T-cell (primary cell): Measurements from ENCODE around the gene EHD4. TPM values are rescaled to one million over a fixed set of nuclear protein-coding genes. Genes with fewer than 3 reads are reported as not detected.
A peak's percentile ranks its signal among the peaks of the same experiment; 100 is the strongest.

Experiments
- ATAC-seq, 4 experiments: fragments of 200-7000 bp in 3 of 4; fragments of 150-1000 bp in 1 of 4; cut with Tn5 transposase; replicated peaks in 1 of 4; 1 replicate in 3 of 4; 2 replicates in 1 of 4; pipeline ENCODE4 v1.10.0; 2021; ENCODE audit warnings: moderate library complexity in 3 of 4, mild to moderate bottlenecking in 2 of 4, moderate number of reproducible peaks in 1 of 4
- CTCF ChIA-PET, 2 donors: fragments of 300-600 bp; sonication (Branson Sonifier 250); formaldehyde crosslinking; loops; one replicate each; lab custom pipeline; 2022; ENCODE audit warnings: antibody characterized with exemption in 2 of 2; lab: Charles Lee
- POLR2A ChIA-PET, 2 donors: fragments of 300-600 bp; sonication (Branson Sonifier 250); formaldehyde crosslinking; loops; one replicate each; lab custom pipeline; 2022; ENCODE audit warnings: antibody characterized with exemption in 2 of 2; lab: Charles Lee
- DNase-seq, 35 experiments: peaks; one replicate each; pipeline versions ENCODE4 v3.0.0 to v3.0.0-alpha.2; 2013 to 2023
- H3K27ac ChIP-seq: one replicate; pipeline ENCODE4 v1.5.1; 2013; ENCODE audit warnings: low read length
- H3K27me3 ChIP-seq, 2 experiments: replicated peaks in 1 of 2; 1 replicate in 1 of 2; 2 replicates in 1 of 2; pipeline versions ENCODE4 v1.6.1 to v1.7.0; 2013; ENCODE audit warnings: low read length in 1 of 2, mixed read lengths in 1 of 2; ENCODE audit not compliant: control insufficient read depth in 2 of 2, insufficient read depth in 2 of 2; ENCODE audit errors: extremely low read depth in 1 of 2
- H3K36me3 ChIP-seq, 2 donors: 1 replicate in 1 of 2; 2 replicates in 1 of 2; pipeline versions ENCODE4 v1.6.1 to v1.7.0; 2013; ENCODE audit warnings: low read length in 1 of 2; ENCODE audit not compliant: control insufficient read depth in 2 of 2, insufficient read depth in 1 of 2; ENCODE audit errors: extremely low read depth in 1 of 2
- H3K4me1 ChIP-seq, 2 experiments: 1 replicate in 1 of 2; 2 replicates in 1 of 2; pipeline versions ENCODE4 v1.6.1 to v1.7.0; 2013; ENCODE audit warnings: low read length in 2 of 2, mixed read lengths in 1 of 2; ENCODE audit not compliant: insufficient read depth in 2 of 2, control insufficient read depth in 1 of 2; ENCODE audit errors: extremely low read depth in 1 of 2
- H3K4me3 ChIP-seq, 2 donors: 1 replicate in 1 of 2; 2 replicates in 1 of 2; pipeline versions ENCODE4 v1.5.1 to v1.7.0; 2013; ENCODE audit warnings: mild to moderate bottlenecking in 2 of 2, low read length in 1 of 2, moderate library complexity in 1 of 2; ENCODE audit not compliant: control insufficient read depth in 1 of 2; ENCODE audit errors: extremely low read depth in 1 of 2
- H3K9me3 ChIP-seq: 2 replicates; pipeline ENCODE4 v1.7.0; 2013
- H3K27ac Mint-ChIP-seq, 2 donors: one replicate each; pipeline ENCODE4 v1.8.0; 2020 to 2021; ENCODE audit warnings: mild to moderate bottlenecking in 2 of 2, mixed read lengths in 2 of 2
- H3K27me3 Mint-ChIP-seq, 2 donors: one replicate each; pipeline ENCODE4 v1.8.0; 2021 to 2022; ENCODE audit warnings: mixed read lengths in 2 of 2
- H3K36me3 Mint-ChIP-seq: one replicate; pipeline ENCODE4 v1.8.0; 2021; ENCODE audit warnings: mixed read lengths
- H3K4me1 Mint-ChIP-seq, 3 donors: one replicate each; pipeline ENCODE4 v1.8.0; 2020 to 2022; ENCODE audit warnings: mixed read lengths in 3 of 3, mild to moderate bottlenecking in 1 of 3
- H3K4me3 Mint-ChIP-seq, 3 donors: one replicate each; pipeline ENCODE4 v1.8.0; 2020 to 2022; ENCODE audit warnings: mild to moderate bottlenecking in 3 of 3, mixed read lengths in 3 of 3, moderate library complexity in 3 of 3
- H3K9me3 Mint-ChIP-seq, 3 donors: one replicate each; pipeline ENCODE4 v1.8.0; 2020 to 2022; ENCODE audit warnings: mixed read lengths in 3 of 3
- WGBS: methylation state at CpG from one replicate; pipeline ENCODE4 v1.1.5; 2013; ENCODE audit warnings: missing lambda C conversion rate; ENCODE audit not compliant: insufficient coverage; 5-methylcytosine and 5-hydroxymethylcytosine counted together
- total RNA-seq, 35 experiments: library from RNA in 6 of 35; stranded (reverse) in 6 of 35; fragments of 120-200 nt in 1 of 35; gene quantifications; one replicate each; pipeline versions ENCODE4 v1.2.1 to v1.2.4 and lab custom pipeline; 2013 to 2026

Gene EHD4
- total RNA-seq, 5 donors from 2014 or later (not counting 1 experiment from before 2014, with no cell fraction given), result 11.7 to 46.8 (median 16.8) TPM

- Histone ChIP-seq H3K4me3 (no peak overlapping the region), H3K4me1 (peaks cover 2 to 15% of the 10 kb centered on the region in 2 experiments), H3K36me3 (no peaks in the 10 kb centered on the region), H3K27me3 (peaks cover 0 to 23% of the 10 kb centered on the region in 2 experiments), H3K9me3 (no peaks in the 10 kb centered on the region), H3K27ac (no peak overlapping the region)
- Mint-ChIP-seq H3K27me3 (peaks cover 0 to 5% of the 10 kb centered on the region in 2 donors), H3K9me3 (no peaks in the 10 kb centered on the region), H3K27ac (no peak overlapping the region), H3K4me1 (peaks cover 6 to 12% (median 11%) of the 10 kb centered on the region in 3 donors), H3K4me3 (no peak overlapping the region), H3K36me3 (no peaks in the 10 kb centered on the region)
- 86% methylated on average over 16 of the region's 19 CpGs for WGBS
- ChIA-PET CTCF (no interaction called here), POLR2A (no interaction called here)
- DNase-seq (no peak), ATAC-seq (no peak)
Observed at GRCh38 chr15:41862515-41863116, 109.7 kb downstream of the EHD4 start.

GRCh38 chr15:41861736-41862356 lies 110.5 kb downstream of the EHD4 start:
- H3K4me3 ChIP-seq, result no peak overlapping the region
- no peak for ATAC-seq
- no peak overlapping the region for H3K4me3 Mint-ChIP-seq
- no peaks in the 10 kb centered on the region for H3K36me3 Mint-ChIP-seq
- POLR2A ChIA-PET, result no interaction called here
- 88% methylated on average over 16 of the region's 18 CpGs for WGBS
- H3K9me3 ChIP-seq, result no peaks in the 10 kb centered on the region
- CTCF ChIA-PET, result interaction anchor here in 1 of 2 donors (0.7 kb wide), 1 partner anchor 33 kb away, joined by 3 read pairs; no protein-coding TSS in a partner anchor
- H3K27me3 Mint-ChIP-seq, result peaks cover 0 to 5% of the 10 kb centered on the region in 2 donors
- peaks cover 2 to 15% of the 10 kb centered on the region in 2 experiments for H3K4me1 ChIP-seq
- H3K27me3 ChIP-seq, result peaks cover 0 to 29% of the 10 kb centered on the region in 2 experiments
- DNase-seq, result no peak
- H3K4me1 Mint-ChIP-seq, result peaks cover 6 to 12% (median 11%) of the 10 kb centered on the region in 3 donors
- no peaks in the 10 kb centered on the region for H3K36me3 ChIP-seq
- H3K27ac ChIP-seq, result no peak overlapping the region
- no peak overlapping the region for H3K27ac Mint-ChIP-seq
- no peaks in the 10 kb centered on the region for H3K9me3 Mint-ChIP-seq

- no peaks in the 10 kb centered on the region for H3K36me3 Mint-ChIP-seq
- no peak for DNase-seq
- H3K4me3 Mint-ChIP-seq, result no peak overlapping the region
- Histone ChIP-seq H3K36me3 (no peaks in the 10 kb centered on the region), H3K9me3 (no peaks in the 10 kb centered on the region), H3K4me1 (peaks cover 2 to 15% of the 10 kb centered on the region in 2 experiments), H3K27ac (no peak overlapping the region), H3K27me3 (peaks cover 0 to 36% of the 10 kb centered on the region in 2 experiments), H3K4me3 (no peak overlapping the region)
- no peaks in the 10 kb centered on the region for H3K9me3 Mint-ChIP-seq
- ChIA-PET CTCF (no interaction called here), POLR2A (no interaction called here)
- peaks cover 0 to 5% of the 10 kb centered on the region in 2 donors for H3K27me3 Mint-ChIP-seq
- 56% methylated on average over 4 of the region's 15 CpGs for WGBS
- ATAC-seq, result peak in 1 of 4 experiments; percentile 41
- H3K4me1 Mint-ChIP-seq, result peaks cover 6 to 12% (median 11%) of the 10 kb centered on the region in 3 donors
- H3K27ac Mint-ChIP-seq, result no peak overlapping the region
Observed at GRCh38 chr15:41860049-41860828, 112.1 kb downstream of the EHD4 start.

- whole genome bisulfite sequencing, result 92% methylated on average over 14 of the region's 15 CpGs
- POLR2A ChIA-PET, result interaction anchor here in 1 of 2 donors (0.5 kb wide), 1 partner anchor 21 kb away, joined by 7 read pairs; no protein-coding TSS in a partner anchor
- peaks cover 0 to 5% of the 10 kb centered on the region in 2 donors for H3K27me3 Mint-ChIP-seq
Observed at GRCh38 chr15:41858756-41859155, 113.6 kb downstream of the EHD4 start.

GRCh38 chr15:41857316-41857715 lies 115.0 kb downstream of the EHD4 start:
- 91% methylated on average over 4 of the region's 9 CpGs for WGBS
- no peak for ATAC-seq
- CTCF ChIA-PET, result no interaction called here

More at GRCh38 chr15:41858756-41859155, 113.6 kb downstream of the EHD4 start:
- Histone ChIP-seq H3K36me3 (no peaks in the 10 kb centered on the region), H3K9me3 (no peaks in the 10 kb centered on the region), H3K27ac (no peak overlapping the region), H3K27me3 (peaks cover 0 to 36% of the 10 kb centered on the region in 2 experiments), H3K4me1 (peaks cover 2 to 15% of the 10 kb centered on the region in 2 experiments), H3K4me3 (no peak overlapping the region)
- ATAC-seq, result no peak
- no peak overlapping the region for H3K4me3 Mint-ChIP-seq
- no peak overlapping the region for H3K27ac Mint-ChIP-seq
- no peaks in the 10 kb centered on the region for H3K9me3 Mint-ChIP-seq
- no peaks in the 10 kb centered on the region for H3K36me3 Mint-ChIP-seq
- peaks cover 6 to 12% (median 11%) of the 10 kb centered on the region in 3 donors for H3K4me1 Mint-ChIP-seq
- DNase-seq, result no peak
- CTCF ChIA-PET, result no interaction called here

GRCh38 chr15:41856716-41857115 lies 115.6 kb downstream of the EHD4 start:
- ATAC-seq (no peak), DNase-seq (no peak)
- H3K27me3 Mint-ChIP-seq, result peaks cover 0 to 3% of the 10 kb centered on the region in 2 donors
- Histone ChIP-seq H3K9me3 (no peaks in the 10 kb centered on the region), H3K36me3 (no peaks in the 10 kb centered on the region), H3K27me3 (peaks cover 0 to 45% of the 10 kb centered on the region in 2 experiments), H3K27ac (no peak overlapping the region), H3K4me1 (peaks cover 2 to 7% of the 10 kb centered on the region in 2 experiments), H3K4me3 (no peak overlapping the region)
- ChIA-PET POLR2A (no interaction called here), CTCF (no interaction called here)
- H3K4me3 Mint-ChIP-seq, result no peak overlapping the region
- no peaks in the 10 kb centered on the region for H3K9me3 Mint-ChIP-seq
- no peak overlapping the region for H3K27ac Mint-ChIP-seq
- WGBS, result 90% methylated on average over 12 of the region's 12 CpGs
- H3K36me3 Mint-ChIP-seq, result no peaks in the 10 kb centered on the region
- H3K4me1 Mint-ChIP-seq, result peaks cover 6 to 9% (median 7%) of the 10 kb centered on the region in 3 donors

More at GRCh38 chr15:41857316-41857715, 115.0 kb downstream of the EHD4 start:
- no peaks in the 10 kb centered on the region for H3K9me3 Mint-ChIP-seq
- no peak for DNase-seq
- H3K4me3 Mint-ChIP-seq, result no peak overlapping the region
- Histone ChIP-seq H3K4me1 (peaks cover 2 to 7% of the 10 kb centered on the region in 2 experiments), H3K27ac (no peak overlapping the region), H3K27me3 (peaks cover 0 to 45% of the 10 kb centered on the region in 2 experiments), H3K9me3 (no peaks in the 10 kb centered on the region), H3K36me3 (no peaks in the 10 kb centered on the region), H3K4me3 (no peak overlapping the region)
- POLR2A ChIA-PET, result no interaction called here
- H3K36me3 Mint-ChIP-seq, result no peaks in the 10 kb centered on the region
- no peak overlapping the region for H3K27ac Mint-ChIP-seq
- peaks cover 6 to 9% (median 7%) of the 10 kb centered on the region in 3 donors for H3K4me1 Mint-ChIP-seq
- H3K27me3 Mint-ChIP-seq, result peaks cover 0 to 3% of the 10 kb centered on the region in 2 donors
